GM12891 (cell line): ENCODE data around the gene DHRS1.
"Not testable (repeated sequence)": the region's sequence is repeated elsewhere in the genome, so short reads cannot be mapped to it uniquely, and the experiment has no call there.

Source experiments
- DNase-seq: peaks from one replicate; pipeline ENCODE4 v3.0.0; 2011; ENCODE audit warnings: low spot score; ENCODE audit not compliant: insufficient read length
- FAIRE-seq: peaks from 2 replicates; lab custom pipeline; 2011; peaks lifted over from hg19 to GRCh38; lab: Jason Lieb, UNC
- PAX5 ChIP-seq: IDR thresholded peaks from 2 replicates; pipeline ENCODE4 v1.6.1; 2011; ENCODE audit warnings: low read length, moderate library complexity, mild to moderate bottlenecking; ENCODE audit not compliant: insufficient read depth, severe bottlenecking
- POLR2A ChIP-seq: IDR thresholded peaks from 2 replicates; pipeline ENCODE4 v1.6.1; 2011; ENCODE audit warnings: low read depth, low read length, control low read depth
- POLR2AphosphoS5 ChIP-seq: IDR thresholded peaks from 2 replicates; pipeline ENCODE4 v1.6.1; 2011; ENCODE audit warnings: low read depth, low read length, control low read depth
- POU2F2 ChIP-seq: IDR thresholded peaks from 2 replicates; pipeline ENCODE4 v1.6.1; 2011; ENCODE audit warnings: low read depth, mild to moderate bottlenecking, control low read depth, low read length, moderate library complexity
- SPI1 ChIP-seq: IDR thresholded peaks from 2 replicates; pipeline ENCODE4 v1.6.1; 2011; ENCODE audit warnings: low read depth, low read length, control low read depth
- TAF1 ChIP-seq: IDR thresholded peaks from 2 replicates; pipeline ENCODE4 v1.6.1; 2011; ENCODE audit warnings: low read depth, low read length, control low read depth

The DHRS1 gene

DNA sequence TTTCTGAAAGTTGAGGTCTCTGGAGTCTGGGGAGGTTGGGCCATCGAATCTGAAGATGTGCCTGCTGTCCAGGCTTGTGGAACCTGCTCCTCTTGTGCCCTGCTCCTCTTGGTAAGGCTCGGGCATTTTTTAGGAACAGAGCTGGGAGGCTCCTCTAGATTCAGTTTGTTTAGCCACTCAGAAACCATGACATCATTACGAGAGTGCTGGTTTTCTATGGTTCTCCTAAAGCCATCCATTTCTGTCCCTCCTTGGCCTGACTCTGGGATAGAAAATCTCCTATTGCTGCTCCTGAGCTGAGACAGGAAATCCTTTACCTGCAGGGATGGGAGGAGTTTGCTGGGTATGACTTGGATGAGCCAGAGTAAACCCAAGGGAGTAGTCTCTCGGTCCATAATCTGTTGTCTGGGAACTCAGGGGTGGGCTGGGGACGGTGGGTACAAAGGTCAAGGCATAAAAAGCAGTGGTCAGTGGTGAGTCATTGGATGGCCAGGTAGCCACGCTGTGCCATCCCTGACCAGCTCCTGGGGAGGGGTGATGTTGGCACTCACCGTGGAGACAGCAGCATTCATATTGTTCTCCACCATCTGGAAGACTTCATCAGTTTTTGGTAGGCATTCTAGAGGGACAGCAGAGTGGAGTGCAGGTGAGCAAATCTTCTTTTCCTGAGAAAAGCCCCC is 37.7 kb upstream of the DHRS1 start:
- no peak for DNase-seq
- FAIRE-seq: no peak
- no peak for TF ChIP-seq PAX5
- no peak for TF ChIP-seq TAF1
- no peak for TF ChIP-seq POLR2AphosphoS5
- no peak for TF ChIP-seq POLR2A
- TF ChIP-seq SPI1: no peak
- TF ChIP-seq POU2F2: no peak

DNA sequence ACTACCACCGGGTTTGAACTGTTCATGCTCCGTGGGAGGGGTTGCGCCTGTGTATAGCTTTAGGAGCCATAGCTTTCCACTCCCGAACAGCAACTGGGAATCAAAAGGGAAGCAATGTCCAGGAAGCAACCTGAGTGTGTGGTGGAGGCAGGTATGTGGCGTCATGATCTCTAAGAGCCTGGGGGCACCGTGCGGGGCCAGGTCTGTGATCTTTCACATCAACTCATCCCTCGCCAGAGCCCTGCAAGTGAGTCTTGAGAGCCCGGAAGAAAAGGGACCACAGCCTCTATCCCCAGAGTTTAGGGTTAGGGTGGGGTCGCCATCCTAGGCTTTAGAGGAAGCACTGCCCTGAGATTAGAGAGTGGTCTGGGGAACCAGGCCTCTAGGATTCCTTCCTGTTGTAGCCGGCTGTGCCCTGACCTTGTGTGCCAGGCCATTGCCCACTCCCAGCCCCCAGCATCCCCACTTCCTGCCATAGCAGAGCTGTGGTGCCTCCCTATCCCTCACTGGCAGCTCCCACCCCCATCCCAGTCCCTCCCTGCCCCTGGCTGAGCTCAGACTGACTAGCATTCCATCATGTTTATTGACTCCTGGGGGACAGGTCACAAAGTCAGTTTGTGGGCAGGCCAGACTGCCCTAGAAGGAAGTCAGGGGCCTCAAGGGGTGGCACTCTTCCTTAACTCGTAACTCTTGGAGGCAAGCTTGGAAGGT is 36.0 kb upstream of the DHRS1 start:
- FAIRE-seq (no peak), DNase-seq (no peak)

DNA sequence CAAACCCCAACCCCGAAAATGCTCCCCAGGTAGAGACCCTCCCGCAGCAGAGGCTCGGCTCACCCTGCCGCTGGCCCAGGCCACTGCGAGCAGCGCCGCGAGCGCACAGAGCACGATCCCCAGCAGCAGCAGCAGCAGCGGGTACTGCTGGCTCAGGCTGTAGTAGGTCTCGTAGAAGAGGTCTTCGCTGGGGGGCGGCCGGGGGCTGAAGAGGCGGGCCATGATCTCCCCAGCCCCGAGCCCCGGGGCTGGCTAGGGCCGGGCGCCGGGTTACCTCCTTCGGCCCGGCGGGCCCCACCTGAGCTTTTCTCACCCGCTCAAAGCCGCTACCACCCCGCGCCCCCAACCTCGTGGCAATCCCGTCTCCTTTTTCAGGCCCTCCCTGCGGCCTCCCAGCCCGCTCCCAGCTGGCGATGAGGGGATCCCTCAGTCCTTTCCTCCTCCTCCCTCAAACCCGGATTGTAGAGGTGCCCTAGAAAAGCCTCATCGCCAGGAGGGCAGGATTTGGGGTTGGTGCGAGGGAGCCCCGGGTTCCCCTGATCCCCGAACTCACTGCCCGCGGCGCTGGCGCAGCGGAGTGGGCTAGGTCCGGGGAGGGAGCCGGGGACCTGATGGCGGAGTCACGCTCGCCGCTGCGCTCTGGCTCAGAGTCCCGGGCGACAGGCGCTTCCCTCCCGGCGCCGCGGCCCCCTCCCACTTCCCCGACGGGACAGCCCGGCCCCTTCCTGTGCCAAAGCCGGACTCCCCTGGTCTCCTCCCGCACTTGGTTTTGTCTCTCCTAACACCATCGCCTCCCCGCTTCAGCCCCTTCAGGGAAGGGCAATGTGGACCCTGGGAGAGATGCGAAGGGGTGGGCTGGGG is 35.1 kb upstream of the DHRS1 start, which contains the start of gene ADCY4:
TSS of gene ADCY4 (minus strand) at position 641 of the 861 bp plus-strand sequence. CDS start at position 222, 419 bp downstream.
- no peak for DNase-seq
- peak; percentile 41 for FAIRE-seq

More for the DNA sequence above, 36.0 kb upstream of the DHRS1 start:
- TF ChIP-seq POU2F2: no peak
- TF ChIP-seq SPI1: no peak
- TF ChIP-seq POLR2A: no peak
- no peak for TF ChIP-seq PAX5
- no peak for TF ChIP-seq TAF1
- TF ChIP-seq POLR2AphosphoS5: no peak

DNA sequence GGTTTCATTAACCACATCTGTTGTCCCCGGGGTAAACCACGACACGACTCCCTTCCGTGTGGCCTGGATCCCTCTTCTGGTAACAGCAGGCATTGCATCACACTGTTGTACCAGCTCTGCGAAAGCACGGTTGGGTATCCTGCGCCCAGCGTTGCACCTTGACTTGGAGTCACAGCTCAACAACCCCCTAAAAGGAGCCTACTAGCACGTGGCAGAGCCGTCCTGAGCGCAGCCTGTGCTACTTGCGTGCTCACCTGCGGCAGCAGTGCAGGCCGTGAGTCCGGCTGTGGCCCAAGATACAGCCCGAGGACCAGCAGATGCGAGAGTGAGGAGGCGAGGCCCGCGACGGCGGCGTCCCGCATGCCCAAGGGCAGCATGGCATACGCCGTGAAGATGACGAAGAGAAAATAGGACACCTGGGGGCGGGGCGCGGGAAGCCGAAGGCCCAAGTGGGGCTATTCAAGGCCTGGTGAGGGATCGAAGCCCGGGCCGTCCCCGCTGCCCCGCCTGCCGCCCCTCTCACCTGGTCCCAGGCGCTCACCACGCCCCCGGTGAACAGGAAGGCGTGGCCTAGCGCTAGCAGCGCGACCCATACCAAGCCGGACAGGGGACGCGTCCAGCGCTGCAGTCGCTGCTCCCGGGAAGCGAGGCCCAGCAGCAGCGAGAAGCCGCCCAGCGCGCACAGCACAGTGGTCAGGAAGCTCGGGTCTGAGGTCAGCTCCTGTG is 32.9 kb upstream of the DHRS1 start:
- no peak for TF ChIP-seq SPI1
- TF ChIP-seq TAF1: no peak
- no peak for TF ChIP-seq POLR2A
- TF ChIP-seq POLR2AphosphoS5: no peak
- TF ChIP-seq PAX5: no peak
- no peak for TF ChIP-seq POU2F2
- DNase-seq (peak; percentile 93), FAIRE-seq (peak; percentile 98)

More for the DNA sequence above, 35.1 kb upstream of the DHRS1 start, which contains the start of gene ADCY4:
- TF ChIP-seq POLR2AphosphoS5 (no peak), PAX5 (no peak)

DNA sequence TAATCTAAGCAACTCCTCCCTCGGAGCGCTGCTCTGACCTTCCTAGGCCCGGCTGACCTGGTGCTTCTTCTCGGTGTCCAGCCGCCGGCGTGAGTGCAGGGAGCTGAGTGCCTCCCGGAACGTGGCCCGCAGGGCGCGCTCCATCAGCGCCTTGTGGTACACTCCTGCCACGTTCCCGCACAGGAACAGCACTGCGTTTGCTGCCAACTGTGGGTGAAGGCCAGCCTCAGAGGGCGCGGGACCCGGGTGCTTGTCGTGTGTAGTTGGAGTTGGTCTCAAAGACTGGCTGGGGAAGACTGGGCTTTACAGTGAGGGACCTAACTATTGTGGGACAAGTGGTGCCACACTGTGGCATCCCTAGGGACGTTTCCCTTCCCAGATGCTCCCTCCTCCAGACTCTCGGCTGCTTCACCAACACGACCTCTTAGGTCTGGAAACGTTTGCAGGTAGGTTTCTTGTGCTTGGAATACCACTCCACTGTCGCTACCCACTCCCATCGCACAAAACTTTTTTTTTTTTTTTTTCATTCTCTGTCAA is 32.2 kb upstream of the DHRS1 start:
- TF ChIP-seq POLR2A (no peak), TAF1 (no peak), PAX5 (no peak)
- DNase-seq (no peak), FAIRE-seq (no peak)

DNA sequence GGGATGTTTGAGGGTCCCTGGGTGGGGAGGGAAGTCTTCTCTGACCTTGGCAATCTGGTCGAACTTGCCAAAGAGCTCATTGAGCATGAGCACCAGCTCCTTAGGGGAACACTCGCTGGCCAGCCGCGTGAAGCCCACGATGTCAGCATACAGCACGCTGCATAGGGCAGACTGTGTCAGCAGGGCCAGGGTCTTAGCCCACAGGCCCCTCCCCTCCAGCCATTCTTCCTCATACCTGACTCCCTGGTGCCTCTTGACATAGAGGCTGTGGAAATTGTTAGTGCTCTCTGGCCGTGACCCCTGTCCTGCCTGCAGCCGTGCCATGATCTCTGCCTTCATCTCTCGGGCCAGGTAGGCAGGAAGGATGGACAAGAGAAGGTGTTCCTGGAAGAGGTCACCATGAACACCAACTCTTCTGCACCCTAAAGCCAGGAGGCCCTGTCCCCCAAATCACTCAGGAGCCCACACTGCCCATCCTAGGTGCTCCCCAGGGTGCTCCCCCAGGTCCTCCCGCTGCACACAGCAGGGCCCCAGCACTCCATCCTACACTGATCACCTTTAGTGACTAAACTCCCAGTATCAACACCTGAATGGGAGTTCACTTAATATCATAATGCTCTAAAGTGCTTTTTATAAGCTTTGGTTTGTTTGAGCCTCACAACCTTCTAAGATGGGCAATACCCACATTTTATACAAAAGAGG is 31.5 kb upstream of the DHRS1 start:
- FAIRE-seq: no peak
- no peak for DNase-seq
- no peak for TF ChIP-seq TAF1
- no peak for TF ChIP-seq PAX5
- TF ChIP-seq SPI1: no peak
- TF ChIP-seq POLR2AphosphoS5: no peak
- TF ChIP-seq POLR2A: no peak
- TF ChIP-seq POU2F2: no peak

DNA sequence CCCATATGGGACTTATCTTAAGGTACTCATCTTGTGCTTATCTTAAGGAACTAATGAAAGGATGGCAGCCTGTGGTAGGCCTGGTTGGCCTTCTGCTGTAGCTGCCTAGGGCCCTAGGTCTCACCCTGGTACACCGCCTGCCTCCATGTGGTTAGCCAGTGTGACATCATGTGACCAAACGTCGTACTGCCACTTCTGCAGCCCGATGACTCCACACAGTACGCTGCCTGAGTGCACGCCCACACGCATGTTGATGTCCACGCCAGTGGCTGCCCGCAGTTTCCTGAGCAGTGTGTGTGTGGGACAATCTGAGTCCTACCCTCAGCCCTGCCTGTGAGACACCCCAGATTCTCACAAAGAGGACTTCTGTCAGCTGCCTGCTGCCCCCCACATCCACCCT is 30.2 kb upstream of the DHRS1 start:
- DNase-seq: no peak
- FAIRE-seq: no peak
- TF ChIP-seq PAX5 (no peak), POLR2AphosphoS5 (no peak), SPI1 (no peak), TAF1 (no peak), POLR2A (no peak), POU2F2 (no peak)

DNA sequence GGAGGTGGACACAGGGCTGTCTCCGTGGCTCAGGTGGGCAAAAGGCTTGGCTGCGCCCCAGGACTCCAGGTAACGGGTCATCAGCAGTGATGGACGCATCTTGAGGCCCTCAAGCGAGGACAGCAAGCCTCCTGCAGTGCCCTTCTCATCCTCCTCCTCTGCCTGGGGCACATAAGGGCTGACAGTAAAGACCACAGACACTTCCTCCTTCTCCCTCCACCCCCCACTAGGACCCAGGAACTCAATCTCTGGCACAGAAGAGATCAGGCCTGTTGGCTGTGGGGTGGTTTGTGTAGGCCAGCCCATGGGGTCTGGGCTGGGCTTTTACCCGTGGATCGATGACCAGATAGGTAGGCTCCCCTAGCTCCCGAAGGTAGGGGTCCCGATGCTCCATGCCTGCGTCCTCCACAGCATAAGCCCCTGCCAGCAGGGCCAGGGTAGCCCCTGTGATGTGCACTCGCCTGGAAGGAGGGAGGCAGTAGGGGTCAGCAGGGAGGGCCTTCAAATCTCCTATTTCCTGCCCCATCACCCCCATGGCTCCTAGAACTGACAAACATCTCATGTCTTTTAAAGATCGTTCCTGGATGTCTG is 29.6 kb upstream of the DHRS1 start:
- TF ChIP-seq TAF1 (no peak), SPI1 (no peak), POLR2A (no peak), PAX5 (no peak), POU2F2 (no peak), POLR2AphosphoS5 (no peak)
- DNase-seq (no peak), FAIRE-seq (no peak)

DNA sequence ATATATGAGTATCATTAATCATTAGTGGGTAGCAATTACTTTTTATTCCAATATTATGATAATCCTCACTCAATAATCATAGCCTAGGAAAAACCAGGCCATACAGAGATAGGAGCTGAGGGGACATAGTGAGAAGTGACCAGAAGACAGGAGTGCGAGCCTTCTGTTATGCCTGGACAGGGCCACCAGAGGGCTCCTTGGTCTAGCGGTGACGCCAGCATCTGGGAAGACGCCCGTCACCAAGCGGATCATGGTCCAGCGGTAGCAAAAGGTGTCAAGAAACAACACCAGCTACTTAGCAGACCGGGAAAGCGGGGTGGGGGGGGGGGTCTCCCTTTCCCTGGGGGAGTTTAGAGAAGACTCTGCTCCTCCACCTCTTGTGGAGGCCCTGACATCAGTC is 28.3 kb upstream of the DHRS1 start:
- FAIRE-seq, DNase-seq: not testable (repeated sequence)
